HUDEP-2 (cell line): ENCODE measurements around the gene CYTH1.

Experiments used
- DNase-seq, 76 experiments: peaks; one replicate each; lab custom pipeline; 2025; ENCODE audit not compliant: unreplicated experiment in 76 of 76; lab: John Stamatoyannopoulos, UW

Gene CYTH1

DNA sequence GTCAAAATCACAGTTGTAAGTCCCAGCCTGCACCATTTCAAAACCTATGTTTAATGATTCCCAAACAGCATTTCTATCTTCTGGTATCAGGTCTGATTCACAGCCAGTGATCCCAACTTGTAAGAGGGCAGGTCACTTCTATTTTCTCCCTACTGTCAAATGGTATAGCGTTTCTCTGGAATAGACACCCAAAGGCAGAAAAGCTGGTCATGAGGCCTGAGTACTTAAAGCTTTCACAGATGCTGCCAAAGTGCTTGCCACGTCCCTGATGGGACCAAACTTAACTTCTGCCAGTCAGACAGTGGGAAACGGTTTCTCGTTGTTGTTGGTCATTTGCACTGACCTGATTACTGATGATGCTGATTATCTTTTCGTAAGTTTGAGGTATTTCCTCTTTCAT is 43.4 kb downstream of the CYTH1 start:
- DNase-seq, result peak in 1 of 76 experiments; percentile 16

GRCh38 chr17:78738278-78738677 is 43.8 kb downstream of the CYTH1 start:
- no peak for DNase-seq

GRCh38 chr17:78737332-78737731 is 44.7 kb downstream of the CYTH1 start:
- DNase-seq, result peak in 15 of 76 experiments; percentile 3 to 50 (median 18)

DNA sequence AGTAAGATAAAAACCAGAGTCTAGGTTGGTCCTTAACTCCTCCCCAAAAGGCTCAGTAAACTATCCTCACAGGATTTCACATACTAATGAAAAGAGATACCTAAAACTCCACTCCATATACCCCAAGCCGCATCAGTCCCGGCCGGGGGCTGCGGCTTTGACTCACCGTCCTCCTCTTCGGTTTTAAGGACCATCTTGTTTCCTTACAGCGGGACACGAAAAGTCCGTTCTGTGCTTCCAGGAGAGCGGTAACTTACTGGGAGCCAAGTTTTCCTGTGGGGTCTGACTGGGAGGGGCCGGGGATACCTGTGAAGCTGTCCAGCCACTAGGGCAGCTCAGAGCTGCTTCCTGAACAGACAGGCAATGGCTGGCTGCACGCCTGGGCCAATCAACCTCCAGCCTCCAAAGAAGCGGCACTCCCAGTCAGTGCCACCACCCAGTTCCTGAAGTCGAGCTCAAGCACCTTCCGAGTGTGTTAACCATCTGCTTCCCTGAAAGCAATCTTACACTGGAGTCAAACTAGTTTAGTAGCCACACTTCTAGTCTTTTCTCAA is 45.5 kb downstream of the CYTH1 start:
- DNase-seq, result peak in 67 of 76 experiments; percentile 14 to 71 (median 48)

- DNase-seq, result peak in 1 of 76 experiments; percentile 16
These were observed 46.1 kb downstream of the CYTH1 start for GRCh38 chr17:78735832-78736525.

DNA sequence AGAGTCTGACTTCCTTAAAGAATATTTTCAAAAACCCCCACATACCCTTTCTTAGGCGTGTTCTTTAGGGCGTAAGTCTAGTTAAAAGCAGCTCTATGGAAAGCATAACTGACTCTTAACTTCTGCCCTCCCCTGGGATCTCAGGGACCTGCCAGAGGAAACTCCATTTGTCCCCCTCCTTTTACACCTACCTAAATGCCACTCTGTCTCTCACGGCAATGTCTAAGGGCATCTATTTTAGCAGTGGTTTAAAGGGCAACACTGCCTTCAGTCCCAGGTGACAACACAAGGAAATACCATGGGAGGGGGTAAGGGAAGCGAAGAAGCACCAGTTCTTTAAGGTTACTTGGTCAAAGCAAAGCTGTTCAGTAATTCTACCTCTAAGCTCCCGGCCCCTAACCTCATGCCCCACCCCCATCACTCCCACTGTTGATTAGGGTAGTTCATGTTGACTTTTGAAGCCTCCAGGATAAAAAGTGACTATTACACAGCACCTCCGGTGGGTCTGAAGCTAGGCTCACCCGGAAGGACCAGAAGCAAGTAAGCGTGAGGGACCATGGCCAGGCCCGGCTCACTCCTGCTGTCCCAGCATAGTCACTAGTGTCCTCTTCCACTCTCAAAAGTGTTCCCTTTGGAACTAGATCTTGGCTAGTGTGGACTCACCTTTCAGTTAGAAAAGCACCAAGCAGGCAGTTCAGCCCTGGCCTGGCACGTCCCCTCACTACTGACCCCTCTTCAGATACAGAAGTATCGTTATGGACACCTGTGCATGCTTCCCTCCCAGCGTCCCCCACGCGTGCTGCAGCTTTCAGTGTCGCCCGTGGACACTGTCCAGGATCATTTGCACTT is 47.1 kb downstream of the CYTH1 start:
- no peak for DNase-seq

- no peak for DNase-seq
These were observed 49.7 kb downstream of the CYTH1 start for GRCh38 chr17:78732354-78732753.

GRCh38 chr17:78731904-78732303 is 50.2 kb downstream of the CYTH1 start:
- no peak for DNase-seq

DNA sequence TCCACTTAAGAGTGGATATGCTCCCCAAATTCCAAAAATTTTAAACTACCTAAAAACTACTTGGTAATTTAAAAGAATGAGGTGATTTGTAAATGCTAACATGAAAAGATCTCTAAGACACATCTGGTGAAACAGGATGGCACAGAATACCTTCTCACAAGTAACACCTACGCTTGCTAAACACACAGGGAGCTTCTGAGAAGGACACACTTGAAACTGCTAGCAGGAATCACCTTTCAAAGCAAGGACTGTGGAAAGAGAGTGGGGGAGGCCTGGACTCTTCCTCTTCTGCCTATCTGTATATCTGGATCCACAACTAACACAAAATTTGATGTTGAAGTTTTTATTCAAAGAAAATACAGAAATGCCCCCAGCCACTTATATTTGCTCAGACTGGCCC is 52.4 kb downstream of the CYTH1 start:
- no peak for DNase-seq

- DNase-seq, result no peak
These were observed 53.6 kb downstream of the CYTH1 start for GRCh38 chr17:78728495-78728894.

- no peak for DNase-seq
These were observed 54.4 kb downstream of the CYTH1 start for GRCh38 chr17:78727476-78728229.

DNA sequence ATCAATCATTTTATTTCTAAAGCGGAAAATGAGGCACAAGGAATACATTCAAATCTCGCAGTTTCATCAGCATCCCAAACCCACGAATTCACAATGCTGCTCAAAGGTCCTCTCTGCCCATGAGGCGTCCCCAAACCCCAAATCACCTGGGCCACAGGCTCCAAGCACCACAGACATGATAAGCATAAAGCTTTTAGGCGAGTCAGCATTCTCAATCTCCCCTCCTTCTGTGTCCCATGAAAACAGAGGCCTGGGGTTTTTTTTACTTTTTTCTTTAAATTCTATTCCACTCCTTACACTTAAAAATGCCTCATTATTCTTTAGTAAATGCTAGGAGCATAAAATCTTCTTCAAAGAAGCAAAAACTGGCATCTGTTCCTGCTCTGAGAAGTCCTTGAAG is 55.0 kb downstream of the CYTH1 start:
- DNase-seq, result no peak

- no peak for DNase-seq
These were observed 55.6 kb downstream of the CYTH1 start for GRCh38 chr17:78726513-78726912.

- DNase-seq, result no peak
These were observed 56.5 kb downstream of the CYTH1 start for GRCh38 chr17:78725448-78726021.

- no peak for DNase-seq
These were observed 57.1 kb downstream of the CYTH1 start for GRCh38 chr17:78724999-78725398.

DNA sequence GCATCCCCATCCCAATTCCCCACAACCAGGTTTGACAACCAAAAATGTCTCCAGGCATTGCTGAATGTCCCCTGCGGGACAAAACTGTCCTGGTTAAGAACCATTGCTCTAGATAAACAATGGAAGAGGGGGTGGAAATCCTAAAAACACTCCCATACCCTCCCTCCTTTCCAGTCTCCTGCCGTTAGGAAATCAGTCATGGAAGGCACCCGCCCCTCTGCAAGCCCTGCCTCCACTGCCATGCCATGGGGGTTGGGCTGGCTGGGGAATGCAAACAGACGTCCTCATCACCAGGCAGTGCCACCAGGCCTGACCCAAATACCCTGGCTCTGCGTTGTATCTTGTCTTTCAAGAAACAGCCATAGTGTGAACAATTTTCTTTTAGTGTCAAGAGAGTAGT is 57.5 kb downstream of the CYTH1 start:
- DNase-seq, result no peak

DNA sequence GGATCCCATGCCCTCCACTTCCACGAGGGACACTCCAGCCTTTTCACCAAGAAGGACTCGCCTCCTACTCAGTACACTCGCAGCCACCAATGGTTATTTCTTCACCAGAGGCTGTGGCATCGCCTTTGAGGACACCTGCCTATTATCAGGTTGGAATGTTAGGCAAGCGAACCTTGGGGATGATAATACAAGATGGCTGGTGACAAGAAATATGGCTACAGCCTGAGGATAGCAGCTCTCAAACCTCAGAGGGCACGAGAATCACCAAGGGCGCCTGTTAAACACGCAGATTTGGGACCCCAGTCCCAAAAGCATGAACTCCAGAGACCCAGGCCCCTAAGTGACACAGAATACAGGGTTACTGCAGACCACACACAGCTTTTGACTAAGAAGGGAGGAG is 58.1 kb downstream of the CYTH1 start:
- no peak for DNase-seq

DNA sequence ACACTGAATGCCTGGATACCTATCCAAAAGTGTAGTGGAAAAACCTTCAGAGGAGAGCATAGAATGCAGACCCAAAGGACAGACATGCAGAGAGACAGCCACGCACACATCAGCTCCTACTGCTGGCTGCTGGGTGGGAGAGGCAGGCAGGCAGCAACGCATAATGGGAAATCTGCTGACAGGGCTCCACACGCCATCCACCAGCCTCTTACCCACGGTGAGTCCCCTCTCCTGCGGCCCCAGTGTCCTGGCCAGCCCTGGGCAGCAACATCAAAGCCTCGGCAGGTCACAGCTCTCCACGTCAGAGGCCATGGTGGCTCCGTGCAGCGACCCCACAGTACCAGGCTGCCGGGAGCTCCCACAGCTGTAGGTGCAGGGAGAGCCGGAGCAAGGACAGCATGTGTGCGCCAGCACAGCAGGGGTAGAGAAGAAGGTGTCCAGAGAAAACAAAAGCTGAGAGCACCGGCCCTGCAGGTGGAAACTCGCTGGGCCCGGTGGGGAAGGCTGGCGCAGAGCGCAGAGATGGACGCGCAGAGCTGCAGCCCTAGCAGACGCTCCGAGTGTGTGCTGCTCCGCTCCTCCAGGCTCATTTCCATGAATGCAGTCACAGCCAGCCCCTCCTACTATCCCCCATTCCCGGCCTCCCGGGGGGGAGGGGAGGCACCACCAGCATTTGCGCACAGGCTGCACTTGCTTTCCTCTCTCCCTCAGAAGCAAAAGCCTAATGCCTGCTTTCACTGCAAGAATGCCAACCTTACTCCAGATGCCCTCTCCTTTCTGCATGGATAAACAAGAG is 58.9 kb downstream of the CYTH1 start:
- no peak for DNase-seq

DNA sequence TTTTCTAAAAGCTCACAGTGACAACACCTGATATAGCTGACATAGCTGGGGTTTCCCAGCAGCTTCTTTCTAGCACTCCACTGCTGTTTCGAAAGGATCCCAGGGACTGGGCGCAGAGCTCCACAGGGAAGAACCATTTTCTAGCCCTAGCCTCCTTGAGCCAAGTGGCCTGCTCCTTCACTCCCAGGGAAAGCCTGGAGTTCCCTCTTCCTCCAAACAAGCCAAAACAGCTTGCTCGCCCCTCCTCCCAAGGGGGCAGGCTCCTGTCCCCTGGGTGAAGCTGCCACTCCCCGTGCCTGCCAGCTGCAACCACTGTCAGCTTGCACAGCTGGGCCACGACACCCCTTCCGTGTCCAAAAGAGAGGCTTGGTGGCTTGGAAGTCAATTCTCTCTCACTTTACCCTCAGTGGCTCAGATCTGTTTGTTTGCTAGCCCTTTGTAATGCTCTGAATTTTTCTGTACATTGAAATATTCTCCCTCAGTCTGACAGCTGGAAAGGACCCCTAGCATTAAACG is 59.8 kb downstream of the CYTH1 start:
- no peak for DNase-seq
